Measurements from ENCODE around the gene PDZK1.
"Not testable (repeated sequence)": the region's sequence is repeated elsewhere in the genome, so short reads cannot be mapped to it uniquely, and the experiment has no call there.

The PDZK1 gene

DNA sequence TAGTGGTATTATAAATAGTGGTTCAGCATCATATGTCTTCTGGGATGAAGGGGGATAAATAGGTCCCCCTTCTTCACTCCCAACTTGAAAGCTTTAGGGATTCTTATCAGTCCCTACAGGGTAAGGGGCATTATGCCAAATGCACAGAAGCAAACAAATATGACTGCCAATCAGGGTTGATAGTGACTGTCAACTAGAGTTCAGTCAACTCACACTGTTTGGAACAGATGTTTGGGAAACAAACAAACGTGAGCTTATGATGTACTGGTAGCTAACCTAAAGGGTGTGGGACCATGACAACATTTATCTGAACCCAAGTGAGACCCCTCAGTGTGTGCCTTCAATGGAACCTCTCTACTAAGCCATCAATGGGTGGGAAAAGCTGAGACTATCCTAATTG lies 34.0 kb downstream of the PDZK1 start:
- DNase-seq; in situ Hi-C loops (cut with MboI; ENCODE audit: low pct_unique_long_range_greater_than_20kb, low sequenced_read_pairs): not testable (repeated sequence)

DNA sequence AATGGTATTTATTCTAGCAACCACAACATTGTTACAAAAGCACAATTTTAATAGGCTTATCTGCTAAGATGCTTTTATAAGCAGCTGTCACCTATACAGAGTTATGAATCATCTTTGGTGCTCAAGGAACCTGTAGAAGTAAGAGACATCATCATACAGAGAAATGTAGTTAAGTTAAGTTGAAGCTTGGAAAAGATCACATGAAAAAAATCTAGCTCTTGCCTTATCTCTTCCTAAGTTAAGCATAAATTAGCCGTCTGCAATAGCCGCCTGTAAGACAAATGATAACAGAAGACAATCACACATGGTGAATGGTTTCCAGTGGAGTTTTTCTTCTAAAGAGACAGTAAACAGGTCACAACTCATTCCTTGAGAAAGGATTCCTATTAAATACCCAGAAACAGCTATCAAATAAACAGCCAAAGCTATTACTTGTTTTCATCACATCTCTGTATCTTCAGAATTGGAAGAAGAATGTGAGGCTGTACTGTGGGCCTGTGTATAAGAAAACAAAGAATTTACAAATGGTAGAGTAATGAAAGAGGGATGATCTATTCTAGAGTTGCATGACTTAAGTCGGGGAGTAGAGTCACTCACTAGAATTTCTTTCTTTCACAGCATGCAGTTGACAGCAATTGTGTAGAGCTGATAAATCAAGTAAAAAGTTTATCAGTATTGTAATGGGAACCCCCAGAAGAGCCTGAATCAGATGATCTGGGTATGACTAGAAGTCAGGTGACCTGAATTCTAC lies 36.0 kb downstream of the PDZK1 start:
- DNase-seq = not testable (repeated sequence)

DNA sequence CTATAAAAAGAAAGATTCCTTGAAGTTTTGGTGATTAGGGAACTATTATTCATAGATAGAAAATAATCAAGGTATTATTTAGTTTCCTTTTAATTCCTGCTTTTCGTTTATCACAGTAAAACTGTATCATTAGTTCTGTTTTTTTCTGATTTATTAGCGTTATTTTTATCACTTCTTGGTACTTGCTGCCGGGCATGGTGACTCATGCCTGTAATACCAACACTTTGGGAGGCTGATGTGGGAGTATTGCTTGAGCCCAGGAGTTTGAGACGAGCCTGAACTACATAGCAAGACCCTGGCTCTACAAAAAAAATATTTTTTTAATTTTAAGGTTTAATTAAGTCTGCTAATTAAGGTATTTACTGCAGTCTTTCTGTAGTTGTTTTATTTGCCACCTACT lies 42.2 kb downstream of the PDZK1 start:
- in situ Hi-C loops (cut with MboI; ENCODE audit: low pct_unique_long_range_greater_than_20kb, low sequenced_read_pairs); DNase-seq: not testable (repeated sequence)

More for the DNA sequence above, 36.0 kb downstream of the PDZK1 start:
- in situ Hi-C loops (cut with MboI; ENCODE audit: low pct_unique_long_range_greater_than_20kb, low sequenced_read_pairs) = not testable (repeated sequence)

DNA sequence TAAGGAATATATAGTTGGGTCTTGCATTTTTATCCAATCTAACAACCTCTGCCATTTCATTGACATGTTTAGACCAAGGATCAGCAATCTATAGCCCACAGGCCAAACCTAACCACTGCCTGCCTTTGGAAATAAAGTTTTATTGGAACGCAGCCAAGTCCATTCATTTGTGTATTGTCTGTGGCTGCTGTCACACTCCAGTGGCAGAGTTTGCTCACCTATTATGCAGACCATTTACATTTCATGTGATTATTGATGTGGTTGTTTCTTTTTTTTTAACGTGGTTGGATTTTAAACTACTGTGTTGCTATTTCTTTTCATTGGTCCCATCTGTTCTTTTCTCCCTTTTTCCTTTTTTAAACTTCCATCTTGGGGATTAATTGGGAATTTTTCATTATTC lies 44.7 kb downstream of the PDZK1 start:
- DNase-seq; in situ Hi-C loops (cut with MboI; ENCODE audit: low pct_unique_long_range_greater_than_20kb, low sequenced_read_pairs): not testable (repeated sequence)

DNA sequence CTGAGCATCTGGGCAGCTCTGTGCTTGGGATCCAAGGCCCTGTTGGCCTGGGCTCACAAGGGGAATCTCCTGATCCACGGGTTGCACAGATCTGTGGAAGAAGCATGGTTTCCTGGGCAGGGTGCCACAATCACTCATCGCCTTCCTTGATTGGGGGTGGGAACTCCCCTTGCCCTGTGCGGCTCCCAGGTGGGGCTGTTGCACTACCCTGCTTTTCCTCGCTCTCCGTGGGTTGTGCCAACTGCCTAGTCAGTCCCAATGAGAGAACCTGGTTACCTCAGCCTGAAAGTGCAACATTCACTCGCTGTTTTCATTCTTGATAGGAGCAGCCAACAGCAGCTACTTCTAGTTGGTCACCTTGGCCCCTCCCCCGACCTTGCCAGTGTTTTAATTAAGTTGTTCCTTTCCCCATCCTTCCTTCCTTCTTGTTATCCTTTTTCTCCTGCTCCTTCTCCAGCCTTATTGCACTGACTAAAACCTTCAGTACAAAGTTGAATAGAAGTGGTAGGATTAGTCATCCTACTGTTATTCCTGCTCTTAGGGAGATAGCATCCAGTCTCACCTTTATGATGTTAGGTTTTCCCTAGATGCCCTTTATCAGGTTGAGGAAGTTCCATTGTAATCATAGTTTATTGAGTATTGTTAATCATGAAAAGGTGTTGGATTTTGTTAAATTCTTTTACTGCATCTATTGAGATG lies 50.8 kb downstream of the PDZK1 start:
- DNase-seq; in situ Hi-C loops (cut with MboI; ENCODE audit: low pct_unique_long_range_greater_than_20kb, low sequenced_read_pairs): not testable (repeated sequence)

DNA sequence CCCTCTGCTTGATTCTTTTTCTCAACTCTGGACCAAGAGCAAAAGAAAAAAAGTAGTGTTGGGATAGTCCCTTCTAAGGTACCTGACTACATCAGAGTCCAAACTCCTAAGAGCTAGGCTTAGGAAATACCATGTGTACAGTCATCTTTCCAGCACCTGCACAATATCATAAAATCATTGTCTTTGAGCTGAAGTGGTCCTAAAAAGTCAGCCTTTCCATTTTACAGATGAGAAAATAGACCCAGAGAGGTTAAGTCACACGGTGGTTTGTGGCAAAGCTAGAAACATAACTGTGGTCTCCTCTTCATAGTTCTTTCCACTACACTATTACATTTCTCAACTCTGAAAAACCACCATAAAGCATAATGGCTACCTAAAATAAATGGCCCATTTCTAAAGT lies 63.2 kb downstream of the PDZK1 start:
- in situ Hi-C loops (cut with MboI; ENCODE audit: low pct_unique_long_range_greater_than_20kb, low sequenced_read_pairs); DNase-seq: not testable (repeated sequence)

DNA sequence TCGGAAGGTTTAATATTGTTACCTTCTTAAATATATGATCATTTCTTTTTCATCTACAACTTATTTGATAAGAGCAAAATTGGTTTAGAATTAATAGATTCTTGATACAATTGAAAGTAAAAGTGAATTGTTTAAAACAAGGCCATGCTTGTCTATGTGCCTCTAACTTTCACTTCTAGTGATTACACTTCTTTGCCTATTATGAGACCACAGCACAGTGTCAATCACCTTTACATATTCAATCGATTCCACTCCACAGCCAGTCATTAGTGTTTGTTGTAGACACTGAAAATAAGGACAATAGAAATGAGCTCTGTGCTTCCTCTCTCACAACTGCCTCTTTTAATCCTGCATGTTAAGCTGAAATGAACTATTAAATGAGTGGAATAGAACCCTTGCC lies 65.3 kb downstream of the PDZK1 start:
- in situ Hi-C loops (cut with MboI; ENCODE audit: low pct_unique_long_range_greater_than_20kb, low sequenced_read_pairs); DNase-seq: not testable (repeated sequence)

DNA sequence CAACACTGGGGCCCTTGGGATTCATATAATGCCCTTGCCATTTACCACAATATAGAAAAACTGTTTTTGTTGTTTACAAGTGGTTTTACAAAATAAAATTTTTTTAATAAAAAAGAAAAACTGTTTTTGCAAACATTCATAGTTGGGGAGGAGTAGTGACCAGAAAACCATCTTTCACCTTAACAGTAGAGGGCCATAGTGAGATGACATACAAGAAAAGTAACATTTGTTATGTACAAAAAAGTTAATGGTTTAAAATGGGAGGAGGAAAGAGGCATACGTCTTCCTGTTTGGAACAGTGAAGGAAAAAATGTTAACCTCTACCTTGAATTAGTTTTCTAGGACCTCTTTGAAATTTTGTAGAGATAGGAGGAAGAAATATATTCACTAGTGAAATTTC lies 70.9 kb downstream of the PDZK1 start:
- DNase-seq; in situ Hi-C loops (cut with MboI; ENCODE audit: low pct_unique_long_range_greater_than_20kb, low sequenced_read_pairs): not testable (repeated sequence)

DNA sequence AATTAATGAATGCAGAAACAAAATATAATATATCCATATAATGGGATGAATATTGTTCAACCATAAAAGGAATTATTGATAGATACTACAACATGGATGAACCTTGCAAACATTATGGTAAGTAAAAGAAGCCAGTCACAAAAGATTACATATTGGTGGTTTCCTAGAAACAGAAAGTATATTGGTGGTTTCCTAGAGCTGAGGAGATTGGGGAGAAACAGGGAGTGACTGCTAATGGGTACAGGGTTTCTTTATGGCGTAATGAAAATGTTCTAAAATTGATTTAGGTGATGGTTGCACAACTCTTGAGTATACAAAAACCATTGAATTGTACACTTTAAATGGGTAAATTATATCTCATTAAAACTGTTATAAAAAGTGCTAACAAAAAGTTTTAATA lies 85.0 kb downstream of the PDZK1 start:
- DNase-seq; in situ Hi-C loops (cut with MboI; ENCODE audit: low pct_unique_long_range_greater_than_20kb, low sequenced_read_pairs): not testable (repeated sequence)

Data from KBM-7 (cell line).